Lower leg skin (tissue), 3 donors: Measurements from ENCODE around the gene PYCARD.

Experiments used
- CTCF ChIP-seq, 3 donors: fragments of 450-650 bp; IDR thresholded peaks; one replicate each; pipeline ENCODE4 v1.5.1; 2016; ENCODE audit warnings: antibody characterized with exemption in 3 of 3, mild to moderate bottlenecking in 3 of 3, moderate library complexity in 2 of 3
- POLR2A ChIP-seq, 2 donors: fragments of 450-650 bp; IDR thresholded peaks; one replicate each; pipeline ENCODE4 v1.6.1; 2016 to 2017; ENCODE audit warnings: antibody characterized with exemption in 2 of 2, mild to moderate bottlenecking in 1 of 2, moderate library complexity in 1 of 2

- TF ChIP-seq CTCF (IDR thresholded peaks at IDR 0.05) (no peak), POLR2A (IDR thresholded peaks at IDR 0.05) (no peak)
Measured at GRCh38 chr16:31191697-31192428, 10.7 kb downstream of the PYCARD start.
